Right forelimb (tissue), 1 donor: ENCODE results near the gene FA2H.
"Not testable (repeated sequence)": the region's sequence is repeated elsewhere in the genome, so short reads cannot be mapped to it uniquely, and the experiment has no call there.

Experiments
- DNase-seq: peaks from one replicate; pipeline ENCODE4 v3.0.0-alpha.2; 2018

The FA2H gene

DNA sequence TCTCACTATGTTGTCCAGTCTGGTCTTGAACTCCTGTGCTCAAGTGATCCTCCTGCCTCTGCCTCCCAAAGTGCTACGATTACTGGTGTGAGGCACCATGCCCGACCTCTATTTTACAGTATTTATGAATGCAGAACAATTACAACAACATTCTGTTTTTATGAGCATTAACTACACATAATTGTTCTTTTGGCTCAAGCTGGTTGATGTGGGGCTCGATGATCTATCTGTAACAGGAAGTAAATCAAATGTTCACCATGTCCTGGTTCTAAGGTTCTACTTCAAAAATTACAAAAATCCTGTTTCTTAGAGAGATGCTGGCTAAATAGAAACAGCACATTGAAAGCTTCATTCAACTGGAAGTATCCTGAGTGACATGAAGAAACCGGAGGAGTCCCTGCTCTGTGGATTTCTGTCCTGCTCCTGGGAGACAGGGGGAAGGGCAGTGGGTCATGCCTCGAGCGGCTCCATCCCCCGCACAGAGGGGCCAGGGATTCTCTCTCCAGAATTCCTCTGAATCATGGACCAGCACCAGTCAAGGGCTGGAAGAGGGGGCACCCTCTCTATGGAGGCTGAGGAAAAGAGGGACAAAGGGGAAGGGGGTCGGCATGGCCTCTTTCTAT is 31.5 kb downstream of the FA2H start:
- DNase-seq: no peak

DNA sequence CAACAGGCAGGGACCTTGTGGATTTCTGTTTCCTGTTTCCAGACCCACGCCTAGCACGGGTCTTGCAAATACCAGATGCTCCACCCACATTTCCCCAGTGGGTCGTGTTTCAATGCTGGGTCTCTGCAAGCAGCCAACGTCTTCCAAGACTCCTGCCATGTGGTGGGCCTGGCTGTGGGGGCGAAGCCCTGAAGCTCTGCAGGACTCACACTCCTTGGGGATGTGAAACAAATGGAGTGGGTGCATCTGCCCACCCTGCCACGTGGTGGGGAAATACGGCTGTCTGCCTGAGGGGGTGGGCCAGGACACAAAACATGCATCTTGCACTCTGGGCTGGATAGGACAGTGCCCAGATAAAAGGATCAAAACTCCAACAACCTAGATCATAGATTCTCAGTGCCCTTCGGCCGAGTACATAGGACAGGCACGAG is 32.6 kb downstream of the FA2H start:
- no peak for DNase-seq

DNA sequence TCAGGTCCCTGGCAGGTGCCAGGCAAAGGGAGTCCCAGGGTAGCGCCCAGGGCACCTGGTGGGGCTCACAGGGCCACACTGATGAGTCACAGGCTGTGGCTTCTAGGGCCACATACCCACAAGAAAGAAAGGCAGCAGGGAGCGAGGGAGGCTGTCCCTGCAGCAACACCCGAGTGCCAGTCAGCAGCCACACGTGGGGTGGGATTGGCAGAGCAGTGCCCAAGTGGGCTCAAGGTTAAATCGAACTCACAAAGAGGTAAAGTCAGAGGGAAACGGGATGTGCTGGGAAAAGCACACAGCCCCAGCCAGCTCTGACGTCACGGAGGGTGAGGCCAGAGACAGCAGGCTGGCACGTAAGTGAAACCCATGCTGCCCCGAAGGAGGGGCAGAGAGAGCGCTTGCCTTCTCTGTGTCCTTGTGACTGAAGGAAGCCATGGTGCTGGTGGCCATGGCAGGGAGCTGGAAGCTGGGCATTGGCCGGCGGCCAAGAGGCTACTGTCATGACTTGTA is 33.8 kb downstream of the FA2H start:
- no peak for DNase-seq

DNA sequence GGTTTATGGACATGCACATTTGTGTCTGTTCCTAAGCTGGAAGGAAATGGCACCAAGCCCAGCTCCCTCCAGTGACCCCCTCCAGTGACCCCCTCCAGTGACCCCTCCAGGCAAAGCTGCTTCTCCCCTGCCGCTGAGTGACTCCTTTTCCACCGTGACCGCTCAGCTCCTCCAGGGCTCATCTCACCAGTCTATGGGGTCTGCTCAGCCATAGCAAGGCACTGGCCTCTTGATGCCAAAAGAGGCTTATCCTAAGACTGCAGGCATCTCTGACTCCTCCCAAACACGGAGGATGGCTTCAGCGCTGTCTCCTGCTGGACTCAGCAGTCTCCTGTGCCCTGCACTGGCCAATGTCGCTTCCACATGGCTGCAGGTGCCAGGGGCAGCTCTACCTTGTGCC is 35.3 kb downstream of the FA2H start:
- DNase-seq: no peak

DNA sequence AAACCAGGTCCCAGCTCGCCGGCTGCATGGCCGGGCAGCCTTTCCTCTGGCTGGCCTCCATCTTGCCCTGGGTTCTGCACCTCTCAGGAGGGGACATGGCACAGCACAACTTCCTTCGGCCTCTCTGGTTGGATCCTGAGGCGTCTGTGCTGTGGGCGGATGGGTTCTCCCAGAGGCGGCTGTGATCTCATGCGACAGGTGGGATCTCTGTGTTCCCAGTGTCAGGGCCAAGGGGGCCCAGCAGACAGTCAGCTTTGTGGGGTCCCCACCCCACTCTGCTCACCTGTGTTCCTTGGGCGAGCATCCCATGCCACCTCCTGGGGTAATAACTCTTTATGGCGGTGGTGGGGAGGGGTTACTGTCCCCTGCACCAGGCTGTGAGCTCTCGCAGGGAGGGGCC is 35.8 kb downstream of the FA2H start:
- DNase-seq: no peak

DNA sequence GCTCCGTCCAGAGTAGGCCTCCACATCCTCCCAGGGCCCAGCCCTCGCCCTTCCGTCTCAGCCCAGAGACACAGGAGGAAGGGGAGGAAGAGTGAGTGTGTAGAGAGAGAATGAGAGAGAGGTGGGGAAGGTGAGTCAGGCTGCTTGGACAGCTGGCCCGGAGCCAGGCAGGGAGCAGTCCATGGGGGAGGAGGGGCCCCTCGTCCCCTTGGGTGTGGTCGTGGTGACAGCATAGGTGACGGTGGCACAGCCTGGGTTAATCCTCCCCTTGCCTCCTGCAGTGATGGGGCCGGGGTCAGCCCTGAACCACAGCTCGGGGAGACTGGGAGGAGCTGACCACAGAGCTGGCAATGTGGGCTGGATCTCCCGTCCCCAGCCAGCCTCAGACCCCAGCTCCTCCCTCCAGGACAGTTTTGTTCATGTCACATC is 36.5 kb downstream of the FA2H start:
- no peak for DNase-seq

DNA sequence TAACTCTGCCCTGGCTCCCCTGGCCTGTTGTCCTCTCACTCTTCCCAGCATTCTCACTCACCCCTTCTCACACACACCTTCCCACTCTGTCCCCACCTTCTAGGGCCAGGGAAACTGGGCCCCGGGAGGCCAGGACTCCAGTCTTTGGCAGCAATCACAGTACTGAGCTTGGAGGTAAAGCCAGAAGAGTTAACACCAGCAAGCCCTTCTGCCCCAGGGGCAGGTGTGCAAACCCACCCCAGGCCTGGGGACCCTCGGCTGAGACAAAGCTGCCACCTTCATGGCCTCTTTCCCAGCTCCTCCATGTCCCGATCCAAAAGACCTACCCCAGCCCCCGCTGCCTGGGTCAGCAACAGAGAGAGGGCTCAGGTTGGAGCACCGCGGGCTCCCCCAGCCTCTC is 37.1 kb downstream of the FA2H start:
- DNase-seq: no peak

DNA sequence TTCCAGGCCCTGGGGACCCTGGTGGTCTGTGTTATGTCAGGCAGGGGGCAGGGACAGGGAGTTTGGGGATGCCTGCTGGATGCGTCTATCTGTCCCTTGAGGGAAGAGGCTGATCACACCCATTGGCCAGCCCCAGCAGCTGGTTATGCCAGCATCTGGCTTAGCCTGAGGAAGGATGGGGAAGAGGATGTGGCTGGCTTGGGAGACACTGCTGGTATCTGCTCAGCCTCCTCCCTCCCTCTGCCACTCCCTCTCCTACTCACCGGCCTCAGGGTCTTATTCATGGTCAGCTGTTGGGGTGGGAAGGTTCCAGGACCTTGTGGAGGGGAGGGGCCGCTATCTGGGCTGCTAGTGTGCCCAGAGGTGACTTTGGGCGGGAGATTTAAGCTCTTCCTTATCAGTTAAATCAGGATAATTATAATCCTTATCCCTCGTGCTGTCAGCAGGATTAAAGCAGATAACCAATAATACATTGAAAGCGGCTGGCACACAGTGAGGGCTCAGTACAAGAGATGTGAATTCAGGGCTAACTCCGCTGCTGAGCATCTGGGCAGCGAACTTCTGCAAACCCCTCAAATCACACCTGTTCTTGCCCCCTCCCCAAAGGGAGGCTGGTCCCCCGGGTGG is 38.0 kb downstream of the FA2H start:
- no peak for DNase-seq

DNA sequence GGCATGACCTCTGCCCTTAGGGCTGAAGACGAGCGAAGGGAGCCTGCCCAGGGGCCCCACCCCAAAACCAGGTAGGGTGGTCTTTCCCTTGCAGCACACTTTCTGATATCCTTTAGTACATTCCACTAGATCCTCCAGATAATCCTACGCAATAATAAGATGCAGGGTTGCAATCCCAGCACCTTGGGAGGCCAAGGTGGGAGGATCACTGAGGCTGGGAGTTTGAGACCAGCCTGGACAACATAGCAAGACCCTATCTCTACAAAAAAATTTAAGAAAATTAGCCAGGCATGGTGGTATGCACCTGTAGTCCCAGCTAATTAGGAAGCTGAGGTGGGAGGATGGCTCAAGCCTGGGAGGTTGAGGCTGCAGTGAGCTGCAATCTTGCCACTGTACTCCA is 39.1 kb downstream of the FA2H start:
- no peak for DNase-seq

DNA sequence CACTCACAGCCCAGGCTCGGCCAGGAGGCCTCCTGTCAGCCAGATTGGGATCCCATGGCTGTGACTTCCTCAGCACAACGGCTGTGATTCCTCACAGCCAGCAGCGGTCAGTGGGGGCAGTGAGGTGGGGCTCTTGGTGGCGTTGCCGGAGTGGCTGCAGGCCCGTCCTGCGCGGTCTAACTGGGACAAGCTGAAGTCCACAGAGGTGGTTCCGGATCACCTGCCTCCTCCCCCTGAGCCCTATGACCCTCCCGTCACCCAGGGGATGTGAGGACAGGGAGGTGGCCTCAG is 39.5 kb downstream of the FA2H start:
- DNase-seq: no peak

DNA sequence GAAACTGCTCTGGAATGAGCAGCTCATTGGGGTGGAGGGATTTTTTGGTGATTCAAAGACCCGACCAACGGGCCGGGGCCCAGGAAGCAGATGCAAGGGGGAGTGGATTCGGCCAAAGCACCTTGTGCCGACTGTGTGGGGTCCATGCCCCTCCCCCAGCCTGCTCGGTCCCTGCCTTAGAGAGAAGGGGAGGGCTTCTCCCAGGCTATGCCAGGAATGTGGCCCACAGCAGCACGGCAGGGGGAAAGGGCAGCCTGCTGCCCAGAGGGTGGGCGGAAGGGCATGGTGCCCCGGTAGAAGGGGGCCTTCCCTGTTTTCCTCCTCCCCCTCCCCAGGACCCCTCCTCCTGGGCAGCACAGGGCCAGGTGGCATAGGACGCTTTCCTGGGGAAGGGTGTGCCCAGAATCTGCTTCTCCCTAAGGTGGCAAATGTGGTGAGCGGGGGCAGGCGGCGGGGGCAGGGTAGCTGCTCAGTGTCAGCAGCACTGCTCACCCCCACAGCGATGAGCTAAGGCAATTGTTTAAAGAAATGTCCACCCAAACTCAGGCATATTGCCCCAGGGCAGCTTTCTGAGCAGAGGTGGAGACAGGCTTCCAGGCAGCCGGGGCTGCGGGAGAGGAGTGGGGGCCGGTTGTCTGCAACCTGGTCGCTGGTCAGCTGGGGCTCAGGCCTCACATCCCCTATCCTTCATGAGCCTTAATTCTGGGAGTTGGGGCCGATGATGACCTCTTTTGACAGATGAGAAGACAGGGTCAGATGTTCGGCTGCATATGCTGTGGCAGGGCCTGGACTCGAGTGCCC is 40.1 kb downstream of the FA2H start:
- DNase-seq: no peak

DNA sequence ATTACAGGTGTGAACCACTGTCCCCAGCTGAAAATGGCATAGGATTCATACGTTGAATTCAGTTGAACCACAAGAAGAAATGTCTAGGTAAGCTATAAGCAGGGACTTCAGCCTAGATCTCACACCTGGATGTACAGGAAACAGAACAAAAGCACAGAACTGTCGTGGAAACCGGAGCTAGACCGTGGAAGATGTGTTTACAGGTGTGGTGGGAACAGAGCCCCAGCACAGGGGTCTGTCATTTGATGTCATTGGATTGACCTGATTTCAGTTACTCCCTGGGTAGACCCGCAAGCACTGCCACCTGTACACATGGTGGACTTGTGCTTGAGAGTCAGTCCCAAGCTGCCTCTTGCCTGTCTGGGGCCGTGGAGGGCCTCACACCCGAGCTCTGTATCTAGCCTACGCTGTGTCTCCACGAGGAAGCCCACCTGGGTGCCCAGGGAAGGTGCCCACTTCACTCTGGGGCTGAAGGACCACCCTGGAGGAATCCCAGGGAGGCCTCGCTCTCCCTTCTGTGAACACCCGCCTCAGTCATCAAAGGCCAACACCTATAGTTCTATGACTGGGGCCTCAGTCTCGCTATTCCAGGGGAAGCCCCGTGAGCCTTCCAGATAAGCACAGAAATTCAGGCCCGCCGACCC is 41.8 kb downstream of the FA2H start:
- DNase-seq: no peak

DNA sequence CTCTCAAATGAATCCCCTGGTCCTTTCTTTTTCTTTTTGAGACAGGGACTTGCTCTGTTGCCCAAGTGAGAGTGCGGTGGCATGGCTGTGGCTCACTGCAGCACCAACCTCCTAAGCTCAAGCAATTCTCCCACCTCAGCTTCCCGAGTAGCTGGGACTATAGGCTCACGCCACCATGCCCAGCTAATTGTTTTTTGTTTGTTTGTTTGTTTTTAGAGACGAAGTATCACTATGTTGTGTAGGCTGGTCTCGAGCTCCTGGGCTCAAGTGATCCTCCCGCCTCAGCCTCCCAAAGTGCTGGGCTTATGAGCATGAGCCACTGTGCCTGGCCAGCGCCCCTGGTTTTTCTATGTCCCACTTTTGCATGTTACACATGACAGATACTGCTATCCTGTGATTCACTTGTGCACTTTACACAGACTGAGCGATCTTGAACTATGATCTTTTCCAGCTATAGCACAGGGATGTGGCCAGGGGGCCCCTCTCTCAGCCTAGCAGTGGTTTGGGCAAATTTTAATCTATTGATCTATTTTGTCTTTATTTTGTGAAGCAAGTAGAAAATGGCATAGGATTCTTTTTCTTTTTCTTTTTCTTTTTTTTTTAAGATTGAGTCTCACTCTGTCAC is 42.7 kb downstream of the FA2H start:
- DNase-seq: no peak

DNA sequence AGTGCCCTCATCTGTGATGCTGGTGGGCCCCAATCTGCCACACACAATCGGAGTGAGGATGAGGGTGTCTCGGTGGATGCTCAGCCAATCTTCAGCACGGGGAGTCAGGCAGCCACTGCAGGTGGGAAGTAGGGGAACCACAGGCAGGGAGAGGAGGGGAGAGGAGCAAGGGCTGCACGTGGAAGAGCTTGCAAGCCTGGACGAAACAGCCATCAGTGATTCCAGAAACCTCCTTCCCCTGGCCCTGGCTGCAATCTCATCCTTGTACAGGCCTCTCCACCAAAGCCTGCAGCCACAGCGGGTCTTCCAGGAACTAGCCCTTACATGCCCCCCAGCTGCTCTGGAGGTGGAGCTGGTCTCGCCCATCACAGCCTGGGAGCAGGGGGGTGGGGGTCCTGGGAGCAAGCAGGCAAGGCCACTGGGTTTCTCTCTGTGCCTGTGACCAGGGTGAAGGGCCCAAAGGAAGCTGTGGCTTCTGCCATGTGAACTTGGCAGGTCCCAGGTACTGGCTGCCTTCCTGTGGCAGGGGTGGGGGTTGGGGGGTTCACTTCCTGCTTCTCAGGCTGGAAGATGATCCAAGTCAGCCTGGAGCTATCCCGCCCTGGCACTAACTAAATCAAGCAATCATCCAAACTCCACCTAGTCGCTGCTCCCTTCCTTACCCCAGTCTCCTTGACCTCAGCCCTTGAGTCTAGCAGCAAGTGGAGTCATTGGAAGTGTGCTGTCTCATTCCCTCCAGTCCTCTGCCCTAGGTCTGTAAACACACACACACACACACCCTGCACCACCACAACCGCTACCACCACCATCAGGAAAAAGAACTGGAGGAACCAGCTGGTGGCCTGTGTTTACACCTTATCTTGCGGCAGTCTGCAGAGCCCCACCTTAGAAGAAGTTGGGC is 44.6 kb downstream of the FA2H start:
- no peak for DNase-seq

DNA sequence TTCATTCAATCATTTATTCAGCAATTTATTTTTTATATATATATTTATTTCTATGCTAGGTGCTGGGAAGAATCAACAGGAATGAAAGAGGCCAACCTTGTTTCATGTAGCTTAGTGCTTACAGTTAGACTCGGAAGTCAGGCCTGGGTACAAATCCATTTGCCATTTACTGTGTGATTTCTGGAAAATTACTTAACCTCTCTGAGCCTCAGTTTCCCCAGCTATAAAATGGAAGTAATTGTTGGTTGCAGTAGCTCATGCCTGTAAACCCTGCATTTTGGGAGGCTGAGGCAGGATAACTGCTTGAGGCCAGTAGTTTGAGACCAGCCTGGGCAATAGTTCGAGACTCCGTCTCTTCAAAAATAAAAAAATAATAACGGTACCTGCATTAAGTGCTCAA is 46.7 kb downstream of the FA2H start:
- no peak for DNase-seq

DNA sequence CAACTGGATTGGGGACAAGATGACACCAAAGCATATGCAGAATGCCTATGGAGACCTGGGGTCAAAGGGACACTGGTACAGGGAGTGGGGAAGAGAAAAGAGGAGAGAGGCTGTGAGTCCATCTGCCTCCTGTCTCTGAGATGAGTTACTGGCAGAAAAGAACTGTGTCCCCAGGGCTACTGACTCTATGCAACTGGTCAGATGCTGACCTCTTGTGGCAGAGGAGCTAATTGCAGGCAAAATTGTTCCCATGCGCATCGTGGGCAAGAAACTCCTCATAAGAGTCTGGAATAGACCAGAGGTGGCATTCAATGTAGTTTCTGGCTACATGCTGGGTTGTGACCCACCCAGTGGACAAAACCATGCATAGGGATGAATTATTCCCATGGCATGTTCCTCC is 47.9 kb downstream of the FA2H start:
- no peak for DNase-seq

DNA sequence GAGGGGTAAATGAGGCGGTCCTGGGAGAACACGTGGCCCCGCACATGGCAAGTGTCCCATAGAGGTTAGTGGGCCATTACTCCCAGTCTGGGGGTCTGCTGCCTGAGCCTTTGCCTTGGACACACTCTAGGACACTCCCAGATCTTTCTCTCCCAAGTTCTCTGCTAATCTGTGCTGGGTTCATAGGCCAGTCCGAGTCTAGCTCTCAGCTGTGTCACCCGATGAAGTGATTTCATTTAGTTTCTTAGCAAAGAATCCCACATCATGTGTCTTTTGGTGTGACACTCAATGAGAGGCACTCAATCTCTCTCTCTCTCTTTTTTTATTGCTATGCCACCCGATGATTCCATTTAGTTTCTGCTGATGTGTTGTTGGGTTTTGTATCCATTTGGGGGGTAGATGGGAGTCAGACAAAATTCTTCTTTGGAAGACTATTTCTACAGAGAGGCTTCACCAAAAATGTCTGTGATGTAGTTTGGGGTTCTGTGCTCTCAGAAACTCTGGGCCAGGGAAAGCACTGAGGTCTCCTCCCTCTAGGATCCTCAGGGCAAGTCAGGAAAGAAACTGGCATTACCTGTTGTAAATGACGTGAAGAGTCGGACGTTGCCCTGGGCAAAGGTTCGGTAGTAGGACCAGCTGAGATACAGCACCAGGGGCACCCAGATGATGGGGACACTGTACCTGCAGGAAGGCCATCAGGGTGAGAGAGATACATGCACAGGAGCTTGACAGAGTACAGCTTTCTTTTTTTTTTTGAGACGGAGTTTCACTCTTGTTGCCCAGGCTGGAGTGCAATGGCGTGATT is 48.8 kb downstream of the FA2H start:
- no peak for DNase-seq

DNA sequence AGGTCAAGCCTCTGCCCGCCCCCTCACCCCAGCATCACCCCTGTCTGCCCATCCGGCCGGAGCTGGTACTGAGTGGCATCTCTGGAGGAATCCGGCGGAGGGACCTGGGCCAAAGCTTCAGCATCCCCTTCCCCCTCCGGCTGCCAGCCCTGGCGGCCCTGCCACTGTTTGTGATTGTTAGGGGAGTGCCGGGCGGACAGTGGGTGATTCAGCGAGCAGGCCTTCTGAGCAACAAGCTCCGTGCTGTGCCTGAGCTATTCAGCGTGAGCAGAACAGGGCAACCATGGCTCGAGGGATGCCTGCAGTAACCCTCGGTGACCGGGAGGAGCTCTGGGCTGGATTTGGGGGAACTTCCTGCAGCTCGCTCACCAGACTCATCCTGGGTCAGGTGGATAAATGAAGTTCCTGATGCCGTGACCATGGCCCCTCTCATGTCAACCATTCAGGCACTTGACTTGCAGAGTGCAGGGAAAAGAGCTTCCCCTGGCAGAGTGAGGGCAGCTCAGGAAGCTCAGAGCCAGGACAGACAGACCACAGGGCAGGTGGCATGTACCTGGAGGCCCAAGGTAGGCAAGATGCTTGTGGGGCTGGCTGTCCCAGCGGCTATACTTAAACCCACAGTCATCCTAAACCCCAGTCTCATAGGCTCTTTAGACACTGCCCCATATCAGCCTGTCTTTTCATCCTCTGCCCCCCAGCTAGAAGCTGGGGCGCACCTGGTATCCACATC is 49.6 kb downstream of the FA2H start:
- DNase-seq: no peak

DNA sequence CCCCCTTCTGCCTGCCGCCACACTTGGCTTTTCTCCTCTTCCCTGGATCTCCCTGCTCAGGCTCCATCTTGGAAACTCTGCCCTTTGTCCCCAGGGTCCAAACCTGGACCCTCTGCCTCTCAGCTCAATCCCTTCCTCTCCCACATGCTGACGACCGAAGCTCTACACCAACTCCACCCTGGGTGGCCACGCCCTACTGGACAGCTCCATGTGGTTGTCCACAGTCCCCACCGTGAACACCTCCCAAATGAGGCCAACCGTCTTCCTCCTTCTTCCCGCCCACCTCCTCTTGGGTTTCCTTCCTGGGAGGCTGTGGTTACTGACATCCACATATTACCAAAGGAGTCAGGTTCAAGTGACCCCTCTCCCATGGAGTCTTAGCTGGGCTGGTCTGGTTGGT is 51.4 kb downstream of the FA2H start:
- DNase-seq: no peak

DNA sequence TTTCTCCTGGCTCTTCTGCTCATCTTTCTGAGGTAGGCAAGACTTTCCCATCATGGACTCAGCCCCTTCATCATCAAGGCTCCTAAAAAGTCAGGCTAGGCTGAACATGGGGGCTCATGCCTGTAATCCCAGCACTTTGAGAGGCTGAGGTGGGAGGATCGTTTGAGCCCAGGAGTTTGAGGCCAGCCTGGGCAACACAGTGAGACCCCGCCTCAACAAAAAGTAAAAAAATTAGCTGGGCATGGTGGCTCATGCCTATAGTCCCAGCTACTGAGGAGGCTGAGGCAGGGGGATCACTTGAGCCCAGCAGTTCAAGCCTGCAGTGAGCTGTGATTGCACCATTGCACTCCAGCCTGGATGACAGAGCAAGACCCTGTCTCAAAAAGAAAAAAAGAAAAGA is 52.5 kb downstream of the FA2H start:
- not testable (repeated sequence) for DNase-seq

DNA sequence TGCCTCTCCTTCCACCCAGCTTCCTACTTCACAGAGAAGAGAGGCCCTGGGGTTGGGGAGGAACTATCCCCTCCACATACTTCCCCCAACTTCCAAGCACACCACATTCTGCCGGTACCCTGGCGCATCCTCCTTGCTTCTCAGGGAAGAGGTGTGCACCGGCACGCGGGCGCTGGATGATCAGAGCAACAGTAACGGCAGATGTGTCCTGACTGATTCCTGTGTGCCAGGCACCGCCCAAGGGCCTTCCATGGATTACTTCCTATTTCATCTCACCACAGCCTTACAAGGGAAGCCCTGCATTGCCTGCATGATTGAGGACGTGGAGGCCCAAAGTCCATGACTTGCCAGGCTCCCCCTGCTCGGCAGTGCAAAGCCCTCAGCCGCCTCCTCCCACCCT is 52.9 kb downstream of the FA2H start:
- DNase-seq: no peak
